HG02623 (cell line): ENCODE measurements around the gene WDR37.

ENCODE experiments used
- ATAC-seq: cut with Tn5 transposase; IDR thresholded peaks from one replicate; pipeline ENCODE4 v1.9.1; 2021; ENCODE audit warnings: moderate library complexity; ENCODE audit not compliant: unreplicated experiment

Gene WDR37

GRCh38 chr10:1122349-1122748, 66.2 kb downstream of the WDR37 start:
- no peak for ATAC-seq

- ATAC-seq: no peak
Observed at GRCh38 chr10:1123198-1123597, 67.0 kb downstream of the WDR37 start.

GRCh38 chr10:1123972-1124371, 67.8 kb downstream of the WDR37 start:
- ATAC-seq: no peak

DNA sequence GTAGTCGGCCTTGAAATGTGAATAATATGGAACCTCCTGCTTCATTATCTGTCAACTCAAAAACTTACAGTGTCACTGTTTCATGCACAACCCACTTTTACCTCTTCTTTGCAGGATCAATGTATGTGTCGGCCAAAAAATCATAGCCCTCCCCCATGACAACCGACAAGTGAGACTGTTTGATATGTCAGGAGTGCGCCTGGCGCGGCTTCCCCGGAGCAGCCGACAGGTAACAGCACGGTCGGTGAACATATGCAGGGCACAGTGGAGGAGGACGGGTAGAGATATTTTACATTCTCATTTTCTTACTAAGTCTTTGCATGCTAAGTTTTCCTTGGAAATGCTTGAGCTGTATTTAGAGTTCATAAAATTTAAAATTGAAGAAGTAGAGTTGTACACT, 68.6 kb downstream of the WDR37 start:
- ATAC-seq: no peak

GRCh38 chr10:1126461-1126860, 70.3 kb downstream of the WDR37 start:
- no peak for ATAC-seq

GRCh38 chr10:1127629-1128028, 71.4 kb downstream of the WDR37 start:
- ATAC-seq: no peak

DNA sequence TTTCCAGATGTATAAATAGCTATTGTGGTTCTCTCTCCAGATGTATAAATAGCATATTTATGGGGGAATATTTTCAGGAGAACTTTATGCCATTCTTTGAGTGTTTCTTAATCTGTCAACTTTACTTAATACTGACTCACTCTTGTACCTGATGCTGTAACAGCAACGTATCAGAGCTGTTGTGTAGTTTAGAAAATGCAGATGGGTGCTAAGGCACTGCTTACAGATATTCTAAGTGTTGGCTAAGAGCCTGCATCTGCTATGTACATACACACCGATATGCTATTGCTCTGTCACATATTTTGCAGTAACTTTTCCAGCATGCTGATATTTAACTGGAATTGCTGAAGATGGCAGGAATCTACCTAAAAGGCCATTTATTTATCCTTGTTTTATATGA, 71.9 kb downstream of the WDR37 start:
- ATAC-seq: no peak

DNA sequence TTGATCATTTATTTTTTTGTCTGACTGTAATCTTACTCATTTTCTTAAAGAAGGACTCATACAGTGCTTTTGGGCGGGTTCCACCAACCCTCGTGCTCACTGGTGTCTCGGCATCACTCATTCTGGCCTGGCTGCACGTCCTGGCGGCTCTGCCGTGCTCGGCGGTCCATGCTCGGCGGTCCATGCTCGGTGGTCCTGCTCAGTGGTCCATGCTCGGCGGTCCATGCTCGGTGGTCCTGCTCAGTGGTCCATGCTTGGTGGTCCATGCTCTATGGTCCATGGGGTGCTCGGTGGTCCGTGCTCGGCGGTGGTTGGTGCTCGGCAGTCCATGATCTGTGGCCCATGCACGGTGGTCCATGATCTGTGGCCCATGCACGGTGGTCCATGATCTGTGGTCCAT, 72.5 kb downstream of the WDR37 start:
- no peak for ATAC-seq

GRCh38 chr10:1130226-1130625, 74.0 kb downstream of the WDR37 start:
- ATAC-seq: no peak

DNA sequence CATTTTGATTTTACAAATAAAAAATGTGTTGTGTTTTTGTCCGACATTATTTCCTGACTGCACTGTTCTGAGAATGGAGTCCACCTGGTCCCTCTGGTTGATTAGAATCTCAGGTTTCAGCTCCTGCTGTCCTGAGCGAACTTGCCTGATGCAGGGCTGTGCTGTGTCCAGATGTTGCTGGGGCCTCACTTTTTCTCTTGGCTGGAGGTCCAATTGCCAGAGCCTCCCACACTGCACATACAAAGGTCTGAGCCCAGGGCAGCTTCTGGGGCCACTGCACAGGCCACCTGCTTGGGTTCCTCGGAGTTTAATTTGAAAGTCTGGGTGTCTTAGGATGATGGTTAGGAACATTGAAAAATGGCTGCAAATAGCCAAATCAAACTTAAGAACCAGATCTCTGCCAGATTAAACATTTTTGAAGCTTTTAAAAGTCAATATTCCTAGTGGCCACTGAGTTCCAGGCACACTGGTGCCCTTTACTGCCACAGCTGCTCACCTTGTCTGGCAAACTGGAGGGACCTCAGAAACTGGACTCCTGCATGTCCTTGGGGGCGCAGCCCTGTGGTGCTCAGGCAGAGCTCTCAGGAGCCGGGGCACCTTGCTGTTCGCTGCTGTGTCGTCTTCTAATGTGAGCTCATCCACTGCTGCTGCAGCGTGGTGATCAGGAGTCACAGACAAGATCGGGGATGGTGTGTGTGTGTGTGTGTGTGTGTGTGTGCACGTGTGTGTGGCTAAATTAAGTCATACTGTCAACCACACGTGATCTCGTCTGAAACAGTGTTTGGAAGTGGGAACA, 75.0 kb downstream of the WDR37 start:
- ATAC-seq: no peak

DNA sequence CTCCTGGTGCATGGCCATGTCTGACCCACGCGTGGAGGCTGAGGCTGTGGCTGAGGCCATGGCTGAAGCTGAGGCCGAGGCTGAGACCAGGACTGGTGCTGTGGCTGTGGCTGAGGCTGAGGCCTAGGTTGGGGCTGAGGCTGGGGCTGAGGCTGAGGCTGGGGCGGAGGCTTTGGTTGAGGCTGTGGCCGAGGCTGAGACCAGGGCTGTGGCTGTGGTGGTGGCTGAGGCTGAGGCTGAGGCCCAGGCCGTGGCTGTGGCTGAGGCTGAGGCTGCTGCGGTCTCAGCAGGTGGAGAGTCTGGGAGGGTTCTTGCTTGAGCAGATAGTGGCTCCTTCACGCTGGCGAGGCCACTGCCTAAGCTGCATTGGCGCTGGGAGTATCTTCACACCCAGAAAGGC, 76.4 kb downstream of the WDR37 start:
- ATAC-seq: no peak

DNA sequence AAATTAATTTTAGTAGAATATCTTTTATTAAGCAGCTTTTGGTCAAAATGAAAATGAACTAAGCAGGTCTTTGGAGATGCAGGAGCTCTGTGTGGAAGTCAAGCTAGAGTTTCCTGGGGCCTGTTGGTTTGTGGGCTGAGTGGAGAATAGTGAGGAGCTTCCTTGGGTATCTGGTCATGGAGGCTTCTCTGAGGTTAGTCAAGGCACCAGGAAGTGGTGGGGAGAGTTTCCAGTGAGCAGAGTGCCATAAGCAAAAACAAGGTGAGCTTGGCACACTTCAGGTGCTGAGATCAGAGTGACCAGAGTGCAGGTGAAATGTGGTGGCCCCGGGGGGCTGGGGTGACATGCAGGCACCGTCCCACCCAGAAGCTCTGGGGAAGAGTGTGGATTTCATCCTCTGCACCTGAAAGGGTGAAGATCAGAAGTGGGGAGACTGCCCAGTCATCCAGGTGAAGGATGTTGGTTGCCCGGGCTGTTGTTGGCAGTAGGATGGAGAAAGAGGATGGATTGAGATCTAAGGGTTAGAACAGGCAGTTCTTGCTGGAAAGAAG, 77.4 kb downstream of the WDR37 start:
- no peak for ATAC-seq

GRCh38 chr10:1134156-1134555, 78.0 kb downstream of the WDR37 start:
- ATAC-seq: no peak

GRCh38 chr10:1136268-1136667, 80.1 kb downstream of the WDR37 start:
- ATAC-seq: no peak

- ATAC-seq: no peak
Observed at GRCh38 chr10:1137499-1138163, 81.4 kb downstream of the WDR37 start.

DNA sequence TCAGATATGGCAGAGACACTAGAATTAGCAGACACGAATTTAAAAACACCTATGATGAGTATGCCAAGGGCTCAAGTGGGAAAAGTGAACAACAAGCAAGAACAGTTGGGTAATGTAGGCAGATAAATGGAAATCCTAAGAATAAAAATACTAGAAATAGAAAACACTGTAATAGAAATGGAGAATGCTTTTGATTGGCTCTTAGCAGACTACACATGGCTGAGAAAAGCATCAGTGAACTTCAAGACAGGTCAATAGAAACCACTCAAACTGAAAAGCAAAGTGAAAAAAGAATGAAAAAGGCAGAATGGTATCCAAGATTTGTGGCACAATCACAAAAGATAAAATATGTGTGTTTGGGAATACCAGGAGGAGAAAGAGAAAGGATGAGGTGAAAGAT, 82.3 kb downstream of the WDR37 start:
- ATAC-seq: no peak

- no peak for ATAC-seq
Observed at GRCh38 chr10:1141261-1141660, 85.1 kb downstream of the WDR37 start.

DNA sequence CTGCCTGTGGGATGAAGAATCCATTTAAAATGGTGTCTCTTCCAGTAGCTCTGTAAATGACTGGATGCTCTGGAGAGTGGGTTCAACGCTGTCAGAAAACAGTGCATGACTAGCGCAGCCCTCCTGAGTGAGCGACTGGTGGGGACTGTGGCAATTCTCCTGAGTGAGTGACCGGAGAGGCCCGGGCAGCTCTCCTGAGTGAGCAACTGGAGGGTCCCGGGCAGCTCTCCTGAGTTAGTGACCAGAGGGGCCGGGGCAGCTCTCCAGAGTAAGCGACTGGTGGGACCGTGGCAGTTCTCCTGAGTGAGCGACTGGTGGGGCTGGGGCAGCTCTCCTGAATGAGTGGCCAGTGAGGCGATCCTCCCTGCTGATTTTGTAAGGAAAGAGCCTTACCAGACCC, 85.5 kb downstream of the WDR37 start:
- no peak for ATAC-seq

DNA sequence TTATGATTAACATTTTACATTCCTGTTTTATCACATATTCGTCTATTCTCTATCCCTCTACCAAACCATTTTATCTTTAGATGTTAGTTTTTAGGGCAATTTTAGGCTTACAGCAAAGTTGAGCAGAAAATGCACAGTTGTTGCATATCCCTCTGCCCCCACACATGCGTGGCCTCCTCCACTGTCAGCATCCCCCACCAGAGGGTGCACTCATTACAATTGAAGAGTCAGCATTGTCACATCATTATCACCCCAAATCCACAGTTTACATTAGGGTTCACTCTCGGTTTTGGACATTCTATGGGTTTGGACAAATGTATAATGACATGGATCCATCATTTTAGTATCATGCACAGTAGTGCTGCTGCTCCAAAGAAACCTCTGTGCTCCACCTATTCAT, 86.4 kb downstream of the WDR37 start:
- no peak for ATAC-seq

- no peak for ATAC-seq
Observed at GRCh38 chr10:1147810-1148209, 91.6 kb downstream of the WDR37 start.

- ATAC-seq: no peak
Observed at GRCh38 chr10:1148855-1149605, 92.8 kb downstream of the WDR37 start.
